HepG2 (cell line): Measurements from ENCODE around the gene ARHGAP26. TPM values are rescaled to one million over a fixed set of nuclear protein-coding genes. Genes with fewer than 3 reads are reported as not detected.

Source experiments
- ATAC-seq: fragments of 200-7000 bp; cut with Tn5 transposase; 3 replicates; pipeline ENCODE4 v1.9.1; 2020; ENCODE audit warnings: mild to moderate bottlenecking, moderate library complexity
- BruUV-seq: library from RNA; stranded (reverse); fragments of 400-500 nt; replicated peaks from 2 replicates; lab custom pipeline; 2021; lab: Mats Ljungman, UMichigan
- CTCF ChIA-PET: fragments of 300-600 bp; formaldehyde crosslinking; extraction: SDS; loops from one replicate; lab custom pipeline; 2021; ENCODE audit warnings: low total read pairs, inconsistent platforms, low intra/inter-chr PET ratio; lab: Yijun Ruan, JAX
- POLR2A ChIA-PET: fragments of 350-600 bp; sonication (Branson Sonifier 250); formaldehyde crosslinking; loops from one replicate; lab custom pipeline; 2020; ENCODE audit warnings: antibody characterized with exemption, inconsistent platforms; lab: Yijun Ruan, JAX
- DNase-seq: peaks from one replicate; pipeline ENCODE4 v3.0.0-alpha.2; 2015; ENCODE audit warnings: low spot score
- FAIRE-seq: peaks from 3 replicates; lab custom pipeline; 2011; peaks lifted over from hg19 to GRCh38; lab: Jason Lieb, UNC
- H2AFZ ChIP-seq: one replicate; pipeline ENCODE4 v1.6.1; 2011; ENCODE audit warnings: low read length, inconsistent platforms
- H3K27ac ChIP-seq: fragments of 300-600 bp; 3 replicates; pipeline ENCODE4 v1.8.0; 2011; ENCODE audit warnings: mixed run types, mild to moderate bottlenecking, mixed read lengths, low read length, inconsistent platforms; ENCODE audit not compliant: insufficient read depth; ENCODE audit errors: extremely low read length
- H3K27me3 ChIP-seq, 2 experiments: fragments of 200-600 bp in 1 of 2; 2 replicates in 1 of 2; 3 replicates in 1 of 2; pipeline versions ENCODE4 v1.6.0 to v1.8.0; 2011; ENCODE audit warnings: low read length in 2 of 2, mild to moderate bottlenecking in 2 of 2, moderate library complexity in 2 of 2, inconsistent platforms in 1 of 2; ENCODE audit not compliant: insufficient read depth in 2 of 2, control insufficient read depth in 1 of 2
- H3K36me3 ChIP-seq, 2 experiments: fragments of 200-600 bp in 1 of 2; replicated peaks in 1 of 2; 2 replicates in 1 of 2; 3 replicates in 1 of 2; pipeline versions ENCODE4 v1.5.1 to v1.8.0; 2011; ENCODE audit warnings: low read length in 2 of 2, inconsistent platforms in 1 of 2; ENCODE audit not compliant: insufficient read depth in 2 of 2, control insufficient read depth in 1 of 2
- H3K4me1 ChIP-seq: 2 replicates; pipeline ENCODE4 v1.5.1; 2012; ENCODE audit warnings: low read length, inconsistent platforms; ENCODE audit not compliant: insufficient read depth
- H3K4me2 ChIP-seq: 2 replicates; pipeline ENCODE4 v1.6.0; 2011; ENCODE audit warnings: low read depth, low read length, inconsistent platforms
- H3K4me3 ChIP-seq, 3 experiments: fragments of 200-600 bp in 1 of 3; sonication (generic), shearing (Covaris generic) in 1 of 3; replicated peaks in 1 of 3; 2 replicates each; pipeline ENCODE4 v1.5.1; 2011 to 2016; ENCODE audit warnings: low read length in 3 of 3, inconsistent platforms in 2 of 3, low read depth in 2 of 3, mild to moderate bottlenecking in 2 of 3, control low read depth in 1 of 3, mixed read lengths in 1 of 3; ENCODE audit not compliant: insufficient read depth in 1 of 3
- H3K79me2 ChIP-seq: one replicate; pipeline ENCODE4 v1.6.1; 2011; ENCODE audit warnings: low read length, inconsistent platforms; ENCODE audit not compliant: insufficient read depth
- H3K9ac ChIP-seq: 2 replicates; pipeline ENCODE4 v1.6.0; 2011; ENCODE audit warnings: mild to moderate bottlenecking, low read depth, low read length, inconsistent platforms; ENCODE audit not compliant: insufficient read depth
- H3K9me3 ChIP-seq: 2 replicates; pipeline ENCODE4 v1.5.1; 2012; ENCODE audit warnings: mild to moderate bottlenecking, low read length
- H4K20me1 ChIP-seq: 2 replicates; pipeline ENCODE4 v1.6.0; 2011; ENCODE audit warnings: inconsistent platforms, mild to moderate bottlenecking, low read length, moderate library complexity; ENCODE audit not compliant: insufficient read depth
- E2F2 ChIP-seq: sonication (generic); formaldehyde crosslinking; IDR thresholded peaks from 2 replicates; pipeline ENCODE4 v1.4.0; 2020; ENCODE audit warnings: missing genetic modification reagents, borderline replicate concordance
- KDM5B ChIP-seq: sonication (generic); formaldehyde crosslinking; IDR thresholded peaks from 2 replicates; pipeline ENCODE4 v1.4.0; 2020; ENCODE audit warnings: missing genetic modification reagents, mild to moderate bottlenecking, borderline replicate concordance
- NR0B2 ChIP-seq: sonication (generic); formaldehyde crosslinking; IDR thresholded peaks from 2 replicates; pipeline ENCODE4 v1.4.0; 2020; ENCODE audit warnings: mild to moderate bottlenecking, missing genetic modification reagents
- ZBED4 ChIP-seq: sonication (generic); formaldehyde crosslinking; IDR thresholded peaks from 2 replicates; pipeline ENCODE4 v1.4.0; 2020; ENCODE audit warnings: missing genetic modification reagents, borderline replicate concordance
- ZBTB4 ChIP-seq: sonication (generic); formaldehyde crosslinking; IDR thresholded peaks from 2 replicates; pipeline ENCODE4 v1.4.0; 2020; ENCODE audit warnings: missing genetic modification reagents, mild to moderate bottlenecking, borderline replicate concordance
- ZFP41 ChIP-seq: sonication (generic); formaldehyde crosslinking; IDR thresholded peaks from 2 replicates; pipeline ENCODE4 v1.4.0; 2020; ENCODE audit warnings: mild to moderate bottlenecking, missing genetic modification reagents, borderline replicate concordance
- ZNF383 ChIP-seq: sonication (generic); formaldehyde crosslinking; IDR thresholded peaks from 2 replicates; pipeline ENCODE4 v1.4.0; 2020; ENCODE audit warnings: missing genetic modification reagents, mild to moderate bottlenecking, borderline replicate concordance
- ZNF674 ChIP-seq: sonication (generic); formaldehyde crosslinking; IDR thresholded peaks from 2 replicates; pipeline ENCODE4 v1.5.0; 2020; ENCODE audit warnings: low read depth, mild to moderate bottlenecking, missing genetic modification reagents
- ZNF879 ChIP-seq: sonication (generic); formaldehyde crosslinking; IDR thresholded peaks from 2 replicates; pipeline ENCODE4 v1.8.1; 2023; ENCODE audit warnings: missing genetic modification reagents
- WGBS: methylation state at CpG from one replicate; pipeline ENCODE4 v1.1.6; 2017; ENCODE audit warnings: low lambda C conversion rate; 5-methylcytosine and 5-hydroxymethylcytosine counted together
- in situ Hi-C: cut with HindIII; loops from 2 replicates; pipeline ENCODE4 v1.10.0; 2017; ENCODE audit warnings: low pct_unique_long_range_greater_than_20kb; ENCODE audit not compliant: extremely low pct_ligation_motif_present
- intact Hi-C: fragments of 100-400 bp; cut with micrococcal nuclease; formaldehyde crosslinking; loops from one replicate; pipeline ENCODE4 v1.10.0; 2022; ENCODE audit not compliant: unreplicated experiment
- polyA plus RNA-seq, 8 experiments: library from polyadenylated mRNA; depleted of rRNA in 3 of 8; stranded (reverse) in 7 of 8; unstranded in 1 of 8; fragments of >200 nt; fragmentation: Illumina TruSeq in 4 of 8; extraction: Trizol in 4 of 8; gene quantifications; 2 replicates each; pipeline versions ENCODE4 v1.2.1 to v1.2.3, GENCODE V29; 2011 to 2016; ENCODE audit warnings: low read depth in 4 of 8, missing spikeins in 1 of 8, mixed read lengths in 1 of 8; ENCODE audit not compliant: insufficient read depth in 1 of 8
- total RNA-seq, 5 experiments: library from RNA; depleted of rRNA; stranded (reverse); fragments of >200 nt; fragmentation: Illumina TruSeq; extraction: Trizol; gene quantifications; 2 replicates each; pipeline ENCODE4 v1.2.3, GENCODE V29; 2016; ENCODE audit warnings: low read depth in 1 of 5
- TF ChIP-seq, protein P1 (sequence below): sonication (generic); formaldehyde crosslinking; IDR thresholded peaks from 2 replicates; pipeline ENCODE4 v1.4.0; 2020; ENCODE audit warnings: missing genetic modification reagents, borderline replicate concordance

ARHGAP26 gene
- total and polyA plus RNA-seq, 2 of the 13 experiments (the other 11 are each of a cell fraction or from before 2014, with no cell fraction given): 9.6 to 18.2 TPM

DNA sequence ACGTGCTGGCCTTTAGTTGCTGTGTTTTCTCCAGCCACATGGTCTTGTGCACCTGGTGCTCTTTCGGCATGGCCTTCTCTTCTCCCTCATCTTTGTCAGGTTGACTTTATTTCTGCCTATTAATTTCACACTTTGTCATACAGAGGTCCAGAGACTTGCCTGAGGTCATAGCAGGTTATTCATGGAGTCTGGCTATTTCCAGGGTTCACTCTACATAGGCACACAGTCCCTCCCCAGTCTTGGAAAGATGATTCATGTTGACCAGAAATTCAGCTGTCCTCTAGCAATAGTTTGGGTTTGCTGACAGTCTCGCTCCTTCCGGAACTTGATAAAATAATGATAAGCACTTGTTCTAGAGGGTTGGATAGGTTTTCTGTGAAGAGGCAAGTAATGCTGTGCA lies 81.6 kb downstream of the ARHGAP26 start:
- CTCF ChIA-PET: no interaction called here
- POLR2A ChIA-PET: no interaction called here
- Histone ChIP-seq H4K20me1 (no peaks in the 10 kb centered on the region), H3K4me2 (no peak overlapping the region), H3K79me2 (peaks cover 54% of the 10 kb centered on the region), H3K9me3 (no peaks in the 10 kb centered on the region), H3K27ac (no peak overlapping the region), H2AFZ (no peak overlapping the region), H3K4me3 (no peak overlapping the region), H3K9ac (no peak overlapping the region), H3K27me3 (no peaks in the 10 kb centered on the region), H3K4me1 (peaks cover 29% of the 10 kb centered on the region), H3K36me3 (no peaks in the 10 kb centered on the region)
- FAIRE-seq (no peak), ATAC-seq (no peak), DNase-seq (no peak)
- in situ Hi-C loops (no loop called here), intact Hi-C loops (no loop called here)
- no TSS peak for BruUV-seq
- 94% methylated on average over 4 of the region's 4 CpGs for WGBS
- TF ChIP-seq ZNF674 (CRISPR knock-in tag): no peak
- TF ChIP-seq NR0B2 (CRISPR knock-in tag): no peak
- no peak for TF ChIP-seq E2F2 (CRISPR knock-in tag)
- TF ChIP-seq, protein P1, sequence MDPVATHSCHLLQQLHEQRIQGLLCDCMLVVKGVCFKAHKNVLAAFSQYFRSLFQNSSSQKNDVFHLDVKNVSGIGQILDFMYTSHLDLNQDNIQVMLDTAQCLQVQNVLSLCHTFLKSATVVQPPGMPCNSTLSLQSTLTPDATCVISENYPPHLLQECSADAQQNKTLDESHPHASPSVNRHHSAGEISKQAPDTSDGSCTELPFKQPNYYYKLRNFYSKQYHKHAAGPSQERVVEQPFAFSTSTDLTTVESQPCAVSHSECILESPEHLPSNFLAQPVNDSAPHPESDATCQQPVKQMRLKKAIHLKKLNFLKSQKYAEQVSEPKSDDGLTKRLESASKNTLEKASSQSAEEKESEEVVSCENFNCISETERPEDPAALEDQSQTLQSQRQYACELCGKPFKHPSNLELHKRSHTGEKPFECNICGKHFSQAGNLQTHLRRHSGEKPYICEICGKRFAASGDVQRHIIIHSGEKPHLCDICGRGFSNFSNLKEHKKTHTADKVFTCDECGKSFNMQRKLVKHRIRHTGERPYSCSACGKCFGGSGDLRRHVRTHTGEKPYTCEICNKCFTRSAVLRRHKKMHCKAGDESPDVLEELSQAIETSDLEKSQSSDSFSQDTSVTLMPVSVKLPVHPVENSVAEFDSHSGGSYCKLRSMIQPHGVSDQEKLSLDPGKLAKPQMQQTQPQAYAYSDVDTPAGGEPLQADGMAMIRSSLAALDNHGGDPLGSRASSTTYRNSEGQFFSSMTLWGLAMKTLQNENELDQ (CRISPR knock-in tag): no peak
- TF ChIP-seq ZBTB4 (CRISPR knock-in tag): no peak
- TF ChIP-seq ZNF383 (CRISPR knock-in tag): no peak
- TF ChIP-seq ZNF879 (CRISPR knock-in tag): no peak
- TF ChIP-seq ZFP41: no peak
- no peak for TF ChIP-seq ZBED4 (CRISPR knock-in tag)
- no peak for TF ChIP-seq KDM5B
